Measurements from ENCODE around the gene HLX. TPM values are rescaled to one million over a fixed set of nuclear protein-coding genes. Genes with fewer than 3 reads are reported as not detected.

HLX gene
- total and polyA plus RNA-seq, 2 donors (not counting 1 experiment from before 2014, with no cell fraction given), result 8.2 to 22.3 TPM

- TF ChIP-seq EZH2 (IDR thresholded peaks at IDR 0.05; ENCODE audit: low read length, missing control alignments), result no peak
- no peak for TF ChIP-seq CTCF (conservative IDR thresholded peaks at IDR 0.05 in 1 of 2, IDR thresholded peaks at IDR 0.05 in 1 of 2; ENCODE audit: low read depth in 1 of 2, low read length in 2 of 2)
- H3K9ac ChIP-seq (ENCODE audit: insufficient read depth, low read length), result no peak overlapping the region
Measured at GRCh38 chr1:220902916-220903315, 23.7 kb downstream of the HLX start.

GRCh38 chr1:220904876-220905275 is 25.6 kb downstream of the HLX start:
- TF ChIP-seq CTCF (conservative IDR thresholded peaks at IDR 0.05 in 1 of 2, IDR thresholded peaks at IDR 0.05 in 1 of 2; ENCODE audit: low read depth in 1 of 2, low read length in 2 of 2) (no peak), EZH2 (IDR thresholded peaks at IDR 0.05; ENCODE audit: low read length, missing control alignments) (no peak)
- Histone ChIP-seq H3K9me3 (ENCODE audit: control insufficient read depth, insufficient read depth, low read depth, low read length) (no peaks in the 10 kb centered on the region), H3K4me3 (replicated peaks in 1 of 4; ENCODE audit: control extremely low read depth in 1 of 4, insufficient read depth in 1 of 4, low read depth in 3 of 4, low read length in 4 of 4) (no peak overlapping the region), H4K20me1 (ENCODE audit: control insufficient read depth, extremely low read depth, insufficient read depth, low read length) (no peaks in the 10 kb centered on the region), H2AFZ (ENCODE audit: low read length) (no peak overlapping the region), H3K79me2 (ENCODE audit: control insufficient read depth, insufficient read depth, low read length) (no peaks in the 10 kb centered on the region), H3K36me3 (ENCODE audit: control insufficient read depth, insufficient read depth, low read length) (no peaks in the 10 kb centered on the region), H3K27me3 (ENCODE audit: control insufficient read depth, insufficient read depth, low read length) (no peaks in the 10 kb centered on the region), H3K9ac (ENCODE audit: insufficient read depth, low read length) (no peak overlapping the region), H3K4me1 (ENCODE audit: control insufficient read depth, extremely low read depth, insufficient read depth, low read length) (no peaks in the 10 kb centered on the region), H3K27ac (ENCODE audit: insufficient read depth, low read length) (no peak overlapping the region), H3K4me2 (ENCODE audit: extremely low read depth, insufficient read depth, low read length) (no peak overlapping the region)
- DNase-seq (ENCODE audit: low read depth in 2 of 2), result no peak

More at GRCh38 chr1:220902916-220903315, 23.7 kb downstream of the HLX start:
- no peak overlapping the region for H3K4me2 ChIP-seq (ENCODE audit: extremely low read depth, insufficient read depth, low read length)
- no peak overlapping the region for H3K27ac ChIP-seq (ENCODE audit: insufficient read depth, low read length)
- no peaks in the 10 kb centered on the region for H3K27me3 ChIP-seq (ENCODE audit: control insufficient read depth, insufficient read depth, low read length)
- no peaks in the 10 kb centered on the region for H3K79me2 ChIP-seq (ENCODE audit: control insufficient read depth, insufficient read depth, low read length)
- H3K4me3 ChIP-seq (replicated peaks in 1 of 4; ENCODE audit: control extremely low read depth in 1 of 4, insufficient read depth in 1 of 4, low read depth in 3 of 4, low read length in 4 of 4), result no peak overlapping the region
- no peaks in the 10 kb centered on the region for H3K9me3 ChIP-seq (ENCODE audit: control insufficient read depth, insufficient read depth, low read depth, low read length)
- H3K4me1 ChIP-seq (ENCODE audit: control insufficient read depth, extremely low read depth, insufficient read depth, low read length), result no peaks in the 10 kb centered on the region
- no peak overlapping the region for H2AFZ ChIP-seq (ENCODE audit: low read length)
- no peaks in the 10 kb centered on the region for H4K20me1 ChIP-seq (ENCODE audit: control insufficient read depth, extremely low read depth, insufficient read depth, low read length)
- no peaks in the 10 kb centered on the region for H3K36me3 ChIP-seq (ENCODE audit: control insufficient read depth, insufficient read depth, low read length)
- no peak for DNase-seq (ENCODE audit: low read depth in 2 of 2)

DNA sequence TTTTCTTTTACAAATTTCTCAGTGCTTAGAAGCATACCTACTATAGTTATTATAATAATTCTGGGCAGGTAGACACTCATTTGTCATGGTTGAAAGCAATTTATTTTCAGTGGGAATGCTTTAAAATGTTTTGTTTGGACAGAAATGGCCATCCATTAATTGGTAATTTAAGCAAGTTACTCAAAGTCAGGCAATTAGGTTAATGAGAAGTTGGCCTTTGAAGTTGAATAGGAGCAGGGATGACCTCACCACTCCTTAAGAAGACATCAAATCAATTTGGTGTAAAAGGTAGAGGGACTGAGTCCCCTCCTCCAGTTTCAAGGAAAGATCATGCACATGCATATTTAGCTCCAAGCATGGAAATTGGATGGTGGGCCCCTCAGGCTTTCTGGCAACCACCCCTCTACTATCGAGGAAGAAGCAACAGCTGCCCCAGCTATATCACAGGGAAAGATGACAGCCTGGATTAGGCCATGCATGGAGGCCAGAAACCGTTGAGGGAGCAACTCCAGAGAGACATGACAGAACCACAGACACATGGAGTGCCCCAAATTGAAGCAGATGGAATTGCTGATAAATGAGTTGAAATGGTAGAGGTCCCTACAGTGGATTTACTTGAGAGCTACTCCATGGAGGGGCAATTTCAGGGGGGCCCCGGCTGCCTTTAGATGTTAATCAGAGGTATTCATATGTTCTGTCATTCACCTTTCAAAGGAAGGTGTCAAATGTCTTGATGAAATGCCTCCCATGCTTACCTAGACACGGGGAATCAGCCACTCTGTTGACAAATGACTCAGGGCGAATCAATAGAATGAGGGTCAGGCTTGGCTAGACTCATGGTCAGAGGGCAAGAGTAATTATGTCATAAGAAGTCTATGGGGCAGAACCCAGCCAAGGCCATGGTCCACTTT is 26.7 kb downstream of the HLX start:
- Histone ChIP-seq H3K36me3 (ENCODE audit: control insufficient read depth, insufficient read depth, low read length) (no peaks in the 10 kb centered on the region), H2AFZ (ENCODE audit: low read length) (no peak overlapping the region), H3K27me3 (ENCODE audit: control insufficient read depth, insufficient read depth, low read length) (no peaks in the 10 kb centered on the region), H3K9ac (ENCODE audit: insufficient read depth, low read length) (no peak overlapping the region), H3K79me2 (ENCODE audit: control insufficient read depth, insufficient read depth, low read length) (no peaks in the 10 kb centered on the region), H4K20me1 (ENCODE audit: control insufficient read depth, extremely low read depth, insufficient read depth, low read length) (no peaks in the 10 kb centered on the region), H3K4me1 (ENCODE audit: control insufficient read depth, extremely low read depth, insufficient read depth, low read length) (no peaks in the 10 kb centered on the region), H3K27ac (ENCODE audit: insufficient read depth, low read length) (no peak overlapping the region), H3K9me3 (ENCODE audit: control insufficient read depth, insufficient read depth, low read depth, low read length) (no peaks in the 10 kb centered on the region), H3K4me3 (replicated peaks in 1 of 4; ENCODE audit: control extremely low read depth in 1 of 4, insufficient read depth in 1 of 4, low read depth in 3 of 4, low read length in 4 of 4) (no peak overlapping the region), H3K4me2 (ENCODE audit: extremely low read depth, insufficient read depth, low read length) (no peak overlapping the region)
- no peak for DNase-seq (ENCODE audit: low read depth in 2 of 2)
- no peak for TF ChIP-seq EZH2 (IDR thresholded peaks at IDR 0.05; ENCODE audit: low read length, missing control alignments)
- no peak for TF ChIP-seq CTCF (conservative IDR thresholded peaks at IDR 0.05 in 1 of 2, IDR thresholded peaks at IDR 0.05 in 1 of 2; ENCODE audit: low read depth in 1 of 2, low read length in 2 of 2)
